B cell (primary cell): Measurements from ENCODE around the gene STX2. TPM values are rescaled to one million over a fixed set of nuclear protein-coding genes. Genes with fewer than 3 reads are reported as not detected.

Source experiments
- ATAC-seq: fragments of 200-7000 bp; cut with Tn5 transposase; one replicate; pipeline ENCODE4 v1.10.0; 2021; ENCODE audit warnings: low read depth, mild to moderate bottlenecking, moderate number of reproducible peaks, moderate library complexity
- CTCF ChIA-PET: fragments of 350-600 bp; sonication (Branson Sonifier 250); formaldehyde crosslinking; loops from one replicate; lab custom pipeline; 2021; ENCODE audit warnings: antibody characterized with exemption, inconsistent platforms; lab: Charles Lee
- POLR2A ChIA-PET: fragments of 350-600 bp; sonication (Branson Sonifier 250); formaldehyde crosslinking; loops from one replicate; lab custom pipeline; 2021; ENCODE audit warnings: antibody characterized with exemption; lab: Charles Lee
- DNase-seq: peaks from one replicate; pipeline ENCODE4 v3.0.0; 2013
- H2AFZ ChIP-seq: 2 replicates; pipeline ENCODE4 v1.6.1; 2012; ENCODE audit warnings: mild to moderate bottlenecking, low read depth, low read length; ENCODE audit not compliant: insufficient read depth, poor library complexity, severe bottlenecking
- H3K27ac ChIP-seq, 2 donors: 1 replicate in 1 of 2; 2 replicates in 1 of 2; pipeline ENCODE4 v1.5.1; 2012 to 2013; ENCODE audit warnings: low read length in 2 of 2, mild to moderate bottlenecking in 2 of 2, moderate library complexity in 1 of 2
- H3K27me3 ChIP-seq, 4 experiments: fragments of 200-600 bp in 1 of 4; sonication (generic) in 1 of 4; replicated peaks in 1 of 4; 1 replicate in 2 of 4; 2 replicates in 2 of 4; pipeline versions ENCODE4 v1.6.1 to v1.7.0; 2013 to 2016; ENCODE audit warnings: low read length in 3 of 4, mild to moderate bottlenecking in 2 of 4, mixed read lengths in 1 of 4, moderate library complexity in 1 of 4; ENCODE audit not compliant: insufficient read depth in 4 of 4, control insufficient read depth in 3 of 4; ENCODE audit errors: control extremely low read depth in 1 of 4
- H3K36me3 ChIP-seq, 2 experiments: replicated peaks in 1 of 2; 1 replicate in 1 of 2; 2 replicates in 1 of 2; pipeline versions ENCODE4 v1.6.1 to v1.7.1; 2013; ENCODE audit warnings: low read length in 1 of 2; ENCODE audit not compliant: insufficient read depth in 2 of 2, control insufficient read depth in 1 of 2; ENCODE audit errors: control extremely low read depth in 1 of 2, extremely low read depth in 1 of 2
- H3K4me1 ChIP-seq, 2 donors: fragments of 200-600 bp in 1 of 2; sonication (generic) in 1 of 2; 1 replicate in 1 of 2; 2 replicates in 1 of 2; pipeline versions ENCODE4 v1.5.1 to v1.6.1; 2013 to 2017; ENCODE audit warnings: low read length in 2 of 2; ENCODE audit not compliant: control insufficient read depth in 2 of 2, insufficient read depth in 2 of 2
- H3K4me2 ChIP-seq: replicated peaks from 2 replicates; pipeline ENCODE3; 2012; ENCODE audit warnings: mild to moderate bottlenecking, low read depth, low read length; ENCODE audit not compliant: poor library complexity, severe bottlenecking
- H3K4me3 ChIP-seq, 5 experiments: fragments of 200-600 bp in 1 of 5; sonication (generic) in 1 of 5; 1 replicate in 3 of 5; 2 replicates in 2 of 5; pipeline versions ENCODE4 v1.5.1 to v1.7.0; 2011 to 2016; ENCODE audit warnings: low read length in 4 of 5, mild to moderate bottlenecking in 4 of 5, low read depth in 2 of 5, control low read depth in 1 of 5, moderate library complexity in 1 of 5; ENCODE audit not compliant: insufficient read depth in 1 of 5; ENCODE audit errors: control extremely low read depth in 1 of 5, extremely low read depth in 1 of 5
- H3K79me2 ChIP-seq: fragments of 200-600 bp; sonication (generic); one replicate; pipeline ENCODE4 v1.6.0; 2016; ENCODE audit warnings: low read length; ENCODE audit not compliant: control insufficient read depth, insufficient read depth
- H3K9ac ChIP-seq: fragments of 200-600 bp; sonication (generic); 2 replicates; pipeline ENCODE4 v1.6.1; 2017; ENCODE audit warnings: mild to moderate bottlenecking, low read length, moderate library complexity
- H3K9me3 ChIP-seq, 3 donors: one replicate each; pipeline versions ENCODE4 v1.6.1 to v1.7.1; 2013; ENCODE audit warnings: low read length in 2 of 3; ENCODE audit not compliant: control insufficient read depth in 2 of 3, insufficient read depth in 1 of 3; ENCODE audit errors: control extremely low read depth in 1 of 3
- H4K20me1 ChIP-seq: 2 replicates; pipeline ENCODE4 v1.6.0; 2012; ENCODE audit warnings: mild to moderate bottlenecking, low read length; ENCODE audit not compliant: insufficient read depth, control insufficient read depth, poor library complexity, severe bottlenecking
- H3K27ac Mint-ChIP-seq: one replicate; pipeline ENCODE4 v1.8.0; 2021; ENCODE audit warnings: mixed read lengths
- H3K27me3 Mint-ChIP-seq: one replicate; pipeline ENCODE4 v1.8.0; 2021; ENCODE audit warnings: mixed read lengths
- H3K4me1 Mint-ChIP-seq: one replicate; pipeline ENCODE4 v1.8.0; 2021; ENCODE audit warnings: mixed read lengths
- H3K4me3 Mint-ChIP-seq: one replicate; pipeline ENCODE4 v1.8.0; 2021; ENCODE audit warnings: mixed read lengths
- H3K9me3 Mint-ChIP-seq: one replicate; pipeline ENCODE4 v1.8.0; 2022; ENCODE audit warnings: mixed read lengths; ENCODE audit not compliant: insufficient read depth
- CTCF ChIP-seq: fragments of 200-600 bp; IDR thresholded peaks from one replicate; pipeline ENCODE4 v1.8.0; 2022; ENCODE audit warnings: antibody characterized with exemption, mild to moderate bottlenecking
- EZH2 ChIP-seq: IDR thresholded peaks from 2 replicates; pipeline ENCODE4 v1.6.1; 2012; ENCODE audit warnings: borderline replicate concordance, low read depth, mild to moderate bottlenecking, moderate library complexity, low read length; ENCODE audit not compliant: insufficient read depth, poor library complexity, severe bottlenecking
- WGBS: methylation state at CpG from one replicate; pipeline ENCODE4 v1.1.5; 2013; ENCODE audit warnings: missing lambda C conversion rate; ENCODE audit not compliant: insufficient coverage; 5-methylcytosine and 5-hydroxymethylcytosine counted together
- intact Hi-C: fragments of 100-400 bp; cut with micrococcal nuclease; formaldehyde crosslinking; loops from one replicate; pipeline ENCODE4 v1.10.0; 2022
- polyA plus RNA-seq: library from polyadenylated mRNA; depleted of rRNA; stranded (reverse); fragments of >200 nt; gene quantifications from 2 replicates; pipeline ENCODE4 v1.2.3, GENCODE V29; 2012
- total RNA-seq, 2 donors: library from RNA; stranded (reverse); fragments of 120-200 nt in 1 of 2; gene quantifications; 1 replicate in 1 of 2; 2 replicates in 1 of 2; pipeline versions ENCODE4 v1.2.3 to v1.2.4, GENCODE V29; 2013 to 2022

Gene STX2
- total and polyA plus RNA-seq, 2 donors (not counting 1 experiment from before 2014, with no cell fraction given): 12.7 to 19.8 TPM

- no peak overlapping the region for H3K4me3 Mint-ChIP-seq
- peaks cover 6 to 35% of the 10 kb centered on the region in 2 experiments for H3K36me3 ChIP-seq
- H3K4me2 ChIP-seq: no peak overlapping the region
- H3K9me3 ChIP-seq: peaks cover 0 to 7% (median 0%) of the 10 kb centered on the region in 3 donors
- H3K79me2 ChIP-seq: no peaks in the 10 kb centered on the region
- intact Hi-C loops: no loop called here
- DNase-seq (no peak), ATAC-seq (no peak)
- no peak overlapping the region for H3K27ac Mint-ChIP-seq
- H4K20me1 ChIP-seq: no peaks in the 10 kb centered on the region
- no peak overlapping the region for H2AFZ ChIP-seq
- H3K4me1 Mint-ChIP-seq: no peaks in the 10 kb centered on the region
- WGBS: 96% methylated on average over 14 of the region's 14 CpGs
- no peaks in the 10 kb centered on the region for H3K27me3 ChIP-seq
- ChIA-PET CTCF (no interaction called here), POLR2A (no interaction called here)
- no peak overlapping the region for H3K9ac ChIP-seq
- no peak overlapping the region for H3K4me3 ChIP-seq
- H3K9me3 Mint-ChIP-seq: no peaks in the 10 kb centered on the region
- no peak overlapping the region for H3K27ac ChIP-seq
- H3K4me1 ChIP-seq: no peaks in the 10 kb centered on the region
- no peak for TF ChIP-seq EZH2
- TF ChIP-seq CTCF: no peak
- H3K27me3 Mint-ChIP-seq: no peaks in the 10 kb centered on the region
Measured at GRCh38 chr12:130804216-130804615, 34.8 kb downstream of the STX2 start.

- H3K4me2 ChIP-seq: no peak overlapping the region
- H3K27me3 ChIP-seq: no peaks in the 10 kb centered on the region
- no peaks in the 10 kb centered on the region for H3K4me1 ChIP-seq
- no peak overlapping the region for H3K4me3 Mint-ChIP-seq
- H3K36me3 ChIP-seq: peaks cover 6 to 35% of the 10 kb centered on the region in 2 experiments
- H3K9ac ChIP-seq: no peak overlapping the region
- TF ChIP-seq CTCF: no peak
- no peak for TF ChIP-seq EZH2
- ChIA-PET POLR2A (no interaction called here), CTCF (no interaction called here)
- no peak for ATAC-seq
- no peaks in the 10 kb centered on the region for H3K79me2 ChIP-seq
- intact Hi-C loops: no loop called here
- peaks cover 0 to 7% (median 0%) of the 10 kb centered on the region in 3 donors for H3K9me3 ChIP-seq
- WGBS: 100% methylated on average over 1 of the region's 5 CpGs
- no peak overlapping the region for H2AFZ ChIP-seq
- no peaks in the 10 kb centered on the region for H3K4me1 Mint-ChIP-seq
- no peaks in the 10 kb centered on the region for H3K27me3 Mint-ChIP-seq
- no peak overlapping the region for H3K27ac Mint-ChIP-seq
- H3K9me3 Mint-ChIP-seq: no peaks in the 10 kb centered on the region
- no peaks in the 10 kb centered on the region for H4K20me1 ChIP-seq
- H3K4me3 ChIP-seq: no peak overlapping the region
- DNase-seq: no peak
- H3K27ac ChIP-seq: no peak overlapping the region
Measured at GRCh38 chr12:130803702-130804101, 35.3 kb downstream of the STX2 start.
